GM19397 (cell line): ENCODE results near the gene PIN1.
"Not testable (repeated sequence)": the region's sequence is repeated elsewhere in the genome, so short reads cannot be mapped to it uniquely, and the experiment has no call there.

ENCODE experiments used
- ATAC-seq: cut with Tn5 transposase; IDR thresholded peaks from one replicate; pipeline ENCODE4 v1.9.1; 2021; ENCODE audit warnings: mild to moderate bottlenecking, moderate library complexity; ENCODE audit not compliant: unreplicated experiment

PIN1 gene

GRCh38 chr19:9834726-9835506, at the start of gene PIN1:
Gene PIN1 (plus strand): TSS chr19:9835318. CDS start chr19:9835345, 27 bp downstream.
- ATAC-seq: peak; percentile 95

- peak; percentile 85 for ATAC-seq
Measured at GRCh38 chr19:9785367-9786331, 49.5 kb upstream of the PIN1 start.

- no peak for ATAC-seq
Measured at GRCh38 chr19:9786342-9786741, 48.8 kb upstream of the PIN1 start.

- no peak for ATAC-seq
Measured at GRCh38 chr19:9786819-9787218, 48.3 kb upstream of the PIN1 start.

- ATAC-seq: not testable (repeated sequence)
Measured at GRCh38 chr19:9788604-9789003, 46.5 kb upstream of the PIN1 start.

- no peak for ATAC-seq
Measured at GRCh38 chr19:9789066-9789465, 46.1 kb upstream of the PIN1 start.

GRCh38 chr19:9789579-9789978, 45.5 kb upstream of the PIN1 start:
- not testable (repeated sequence) for ATAC-seq

GRCh38 chr19:9791073-9791367, 44.1 kb upstream of the PIN1 start:
- not testable (repeated sequence) for ATAC-seq

- ATAC-seq: no peak
Measured at GRCh38 chr19:9791552-9792205, 43.4 kb upstream of the PIN1 start.

- ATAC-seq: peak; percentile 44
Measured at GRCh38 chr19:9792206-9793070, 42.7 kb upstream of the PIN1 start.

GRCh38 chr19:9793071-9793591, 42.0 kb upstream of the PIN1 start:
- no peak for ATAC-seq

GRCh38 chr19:9796113-9796773, 38.9 kb upstream of the PIN1 start:
- peak; percentile 30 for ATAC-seq

- ATAC-seq: no peak
Measured at GRCh38 chr19:9797871-9798270, 37.2 kb upstream of the PIN1 start.

GRCh38 chr19:9799162-9799561, 36.0 kb upstream of the PIN1 start:
- ATAC-seq: no peak

GRCh38 chr19:9801976-9802375, 33.1 kb upstream of the PIN1 start:
- no peak for ATAC-seq

GRCh38 chr19:9806803-9807202, 28.3 kb upstream of the PIN1 start:
- ATAC-seq: no peak

GRCh38 chr19:9808855-9809824, 26.0 kb upstream of the PIN1 start:
- ATAC-seq: no peak

- no peak for ATAC-seq
Measured at GRCh38 chr19:9811139-9811538, 24.0 kb upstream of the PIN1 start.
